Liver (tissue), 2 donors: ENCODE data around the gene ITGA11.

Experiments used
- GABPA ChIP-seq, 2 donors: IDR thresholded peaks in 1 of 2; conservative IDR thresholded peaks in 1 of 2; 2 replicates each; pipeline ENCODE4 v1.6.1; 2016; ENCODE audit warnings: antibody characterized with exemption in 2 of 2, mild to moderate bottlenecking in 1 of 2, moderate library complexity in 1 of 2
- SP1 ChIP-seq: IDR thresholded peaks from 2 replicates; pipeline ENCODE4 v1.6.1; 2018; ENCODE audit warnings: antibody characterized with exemption, mild to moderate bottlenecking
- YY1 ChIP-seq: IDR thresholded peaks from 2 replicates; pipeline ENCODE4 v1.6.1; 2016; ENCODE audit warnings: antibody characterized with exemption, mild to moderate bottlenecking
- donor health status: healthy.

DNA sequence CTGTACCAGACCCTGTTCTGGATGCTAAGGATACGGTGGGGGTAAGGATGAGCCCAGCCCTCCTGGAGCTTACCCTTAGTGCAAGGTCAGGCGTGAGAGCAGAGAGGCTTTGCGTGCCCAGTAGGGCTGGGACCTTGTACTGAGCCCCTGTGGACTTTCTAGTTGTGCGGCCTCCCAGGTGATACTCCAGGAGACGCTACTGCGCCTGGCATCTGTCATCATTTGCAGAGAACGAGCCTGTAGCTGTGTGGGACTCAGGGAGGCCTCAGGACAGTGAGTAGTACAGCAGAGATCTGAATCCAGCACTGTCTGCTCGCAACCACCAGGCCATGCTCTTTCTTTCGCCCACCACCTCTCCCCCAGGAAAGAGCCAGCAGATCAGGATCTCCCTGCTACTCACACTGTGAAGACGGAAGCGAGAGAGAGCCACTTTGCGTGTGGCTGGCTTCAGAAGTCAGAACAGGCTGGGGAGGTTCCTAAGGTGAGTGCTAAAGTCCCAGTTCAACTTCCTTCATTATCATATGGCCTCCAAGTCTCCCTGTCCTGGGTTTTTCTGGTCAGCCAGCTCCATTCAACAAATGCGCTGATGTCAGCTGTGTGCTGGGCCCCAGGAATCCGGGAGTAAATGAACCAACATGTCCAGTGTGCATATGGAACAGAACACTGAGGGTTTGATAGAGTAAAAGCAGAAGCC lies 38.2 kb upstream of the ITGA11 start:
- TF ChIP-seq YY1 (no peak), GABPA (IDR thresholded peaks at IDR 0.05 in 1 of 2, conservative IDR thresholded peaks at IDR 0.05 in 1 of 2) (no peak), SP1 (no peak)
